H9 (cell line): ENCODE results near the gene LEF1. TPM values are rescaled to one million over a fixed set of nuclear protein-coding genes. Genes with fewer than 3 reads are reported as not detected.

ENCODE experiments used
- DNase-seq: peaks from one replicate; pipeline ENCODE4 v3.0.0-alpha.2; 2017
- H2AFZ ChIP-seq: one replicate; pipeline ENCODE4 v1.6.1; 2013; ENCODE audit warnings: mild to moderate bottlenecking, low read length, control low read depth, moderate library complexity
- H2AK5ac ChIP-seq: 2 replicates; pipeline ENCODE4 v1.6.1; 2013; ENCODE audit warnings: low read length, control low read depth, mixed read lengths; ENCODE audit not compliant: insufficient read length
- H2BK120ac ChIP-seq: one replicate; pipeline ENCODE4 v1.6.1; 2013; ENCODE audit warnings: low read depth, mild to moderate bottlenecking, low read length, control low read depth, inconsistent platforms; ENCODE audit not compliant: poor library complexity, severe bottlenecking
- H2BK12ac ChIP-seq: 2 replicates; pipeline ENCODE4 v1.6.1; 2013; ENCODE audit warnings: low read length, control low read depth, mixed read lengths, low read depth; ENCODE audit not compliant: insufficient read length
- H2BK15ac ChIP-seq: 2 replicates; pipeline ENCODE4 v1.6.1; 2013; ENCODE audit warnings: low read depth, low read length, control low read depth
- H2BK20ac ChIP-seq: one replicate; pipeline ENCODE4 v1.6.1; 2013; ENCODE audit warnings: low read depth, mild to moderate bottlenecking, low read length, control low read depth, inconsistent platforms; ENCODE audit not compliant: poor library complexity, severe bottlenecking
- H2BK5ac ChIP-seq: 2 replicates; pipeline ENCODE4 v1.6.1; 2013; ENCODE audit warnings: low read length, control low read depth, mixed read lengths; ENCODE audit not compliant: insufficient read length
- H3K14ac ChIP-seq: 2 replicates; pipeline ENCODE4 v1.6.1; 2013; ENCODE audit warnings: low read length, control low read depth; ENCODE audit not compliant: insufficient read depth
- H3K18ac ChIP-seq: 2 replicates; pipeline ENCODE4 v1.6.1; 2013; ENCODE audit warnings: low read depth, mild to moderate bottlenecking, mixed read lengths, low read length, control low read depth; ENCODE audit not compliant: insufficient read length
- H3K23ac ChIP-seq: 2 replicates; pipeline ENCODE4 v1.6.1; 2013; ENCODE audit warnings: low read length, control low read depth, mixed read lengths, low read depth; ENCODE audit not compliant: insufficient read length
- H3K23me2 ChIP-seq: 2 replicates; pipeline ENCODE4 v1.6.1; 2013; ENCODE audit warnings: low read depth, mild to moderate bottlenecking, mixed read lengths, low read length, control low read depth; ENCODE audit not compliant: insufficient read length, poor library complexity, severe bottlenecking
- H3K27ac ChIP-seq: 2 replicates; pipeline ENCODE4 v1.5.1; 2013; ENCODE audit warnings: low read length, control low read depth, mixed read lengths, low read depth; ENCODE audit not compliant: insufficient read length
- H3K27me3 ChIP-seq: 2 replicates; pipeline ENCODE4 v1.6.1; 2013; ENCODE audit warnings: low read length, control low read depth, inconsistent platforms; ENCODE audit not compliant: insufficient read depth
- H3K4ac ChIP-seq: 2 replicates; pipeline ENCODE4 v1.6.1; 2013; ENCODE audit warnings: low read depth, mild to moderate bottlenecking, control low read depth, inconsistent platforms, low read length, moderate library complexity
- H3K4me1 ChIP-seq: 2 replicates; pipeline ENCODE4 v1.6.1; 2013; ENCODE audit warnings: low read length, control low read depth, inconsistent platforms; ENCODE audit not compliant: insufficient read depth
- H3K4me2 ChIP-seq: 2 replicates; pipeline ENCODE4 v1.6.1; 2013; ENCODE audit warnings: low read length, control low read depth, mixed read lengths; ENCODE audit not compliant: insufficient read length, insufficient read depth
- H3K56ac ChIP-seq: 2 replicates; pipeline ENCODE4 v1.6.1; 2013; ENCODE audit warnings: low read depth, mild to moderate bottlenecking, mixed read lengths, low read length, control low read depth; ENCODE audit not compliant: insufficient read length
- H3K79me1 ChIP-seq: 2 replicates; pipeline ENCODE4 v1.6.1; 2013; ENCODE audit warnings: low read depth, mild to moderate bottlenecking, moderate library complexity, low read length, control low read depth, inconsistent platforms; ENCODE audit not compliant: insufficient read depth, poor library complexity, severe bottlenecking
- H3K79me2 ChIP-seq: 2 replicates; pipeline ENCODE4 v1.6.1; 2013; ENCODE audit warnings: low read length, control low read depth, inconsistent platforms; ENCODE audit not compliant: insufficient read depth
- H3K9ac ChIP-seq: 2 replicates; pipeline ENCODE4 v1.6.1; 2013; ENCODE audit warnings: low read length, control low read depth, mixed read lengths; ENCODE audit not compliant: insufficient read length; ENCODE audit errors: extremely low read depth
- H3K9me3 ChIP-seq: one replicate; pipeline ENCODE4 v1.6.1; 2013; ENCODE audit warnings: low read depth, low read length, inconsistent platforms; ENCODE audit not compliant: control insufficient read depth
- H3T11ph ChIP-seq: one replicate; pipeline ENCODE4 v1.6.1; 2013; ENCODE audit warnings: mild to moderate bottlenecking, low read length, control low read depth, inconsistent platforms
- H4K20me1 ChIP-seq: one replicate; pipeline ENCODE4 v1.6.1; 2013; ENCODE audit not compliant: control insufficient read depth, insufficient read length, insufficient read depth
- H4K5ac ChIP-seq: 2 replicates; pipeline ENCODE4 v1.6.1; 2013; ENCODE audit warnings: low read depth, mild to moderate bottlenecking, mixed read lengths, low read length, control low read depth; ENCODE audit not compliant: insufficient read length
- H4K8ac ChIP-seq: replicated peaks from 2 replicates; pipeline ENCODE4 v1.6.1; 2013; ENCODE audit warnings: low read length, control low read depth, mixed read lengths, low read depth; ENCODE audit not compliant: insufficient read length
- H4K91ac ChIP-seq: 2 replicates; pipeline ENCODE4 v1.6.1; 2013; ENCODE audit warnings: low read depth, mild to moderate bottlenecking, moderate library complexity, mixed read lengths, low read length, control low read depth; ENCODE audit not compliant: insufficient read length
- H3K27ac Mint-ChIP-seq, 3 experiments: 2 replicates in 2 of 3; 3 replicates in 1 of 3; pipeline ENCODE4 v1.8.0; 2020 to 2021; ENCODE audit warnings: mixed read lengths in 3 of 3, mild to moderate bottlenecking in 1 of 3, moderate library complexity in 1 of 3
- H3K27me3 Mint-ChIP-seq: 2 replicates; pipeline ENCODE4 v1.8.0; 2021; ENCODE audit warnings: low read depth, mild to moderate bottlenecking, moderate library complexity, mixed read lengths
- H3K36me3 Mint-ChIP-seq, 3 experiments: 2 replicates in 2 of 3; 3 replicates in 1 of 3; pipeline ENCODE4 v1.8.0; 2020 to 2021; ENCODE audit warnings: low read depth in 3 of 3, mixed read lengths in 3 of 3; ENCODE audit not compliant: insufficient read depth in 1 of 3
- H3K4me1 Mint-ChIP-seq, 2 experiments: 2 replicates each; pipeline ENCODE4 v1.8.0; 2020; ENCODE audit warnings: mixed read lengths in 2 of 2
- H3K4me3 Mint-ChIP-seq, 2 experiments: 2 replicates in 1 of 2; 3 replicates in 1 of 2; pipeline ENCODE4 v1.8.0; 2020 to 2021; ENCODE audit warnings: mild to moderate bottlenecking in 2 of 2, mixed read lengths in 2 of 2, moderate library complexity in 1 of 2
- H3K9me3 Mint-ChIP-seq, 2 experiments: 2 replicates in 1 of 2; 3 replicates in 1 of 2; pipeline ENCODE4 v1.8.0; 2020; ENCODE audit warnings: mild to moderate bottlenecking in 2 of 2, mixed read lengths in 2 of 2, moderate library complexity in 1 of 2
- CTCF ChIP-seq: fragments of 200-600 bp; sonication (generic); conservative IDR thresholded peaks from 3 replicates; pipeline ENCODE4 v1.8.0; 2021; ENCODE audit warnings: antibody characterized with exemption, mild to moderate bottlenecking
- WGBS: extraction: QIAGEN DNeasy Blood & Tissue Kit; methylation state at CpG from one replicate; pipeline ENCODE4 v1.1.7; 2013; ENCODE audit warnings: missing lambda C conversion rate, low lambda C conversion rate, mixed read lengths; ENCODE audit not compliant: insufficient read length; ENCODE audit errors: extremely low coverage; 5-methylcytosine and 5-hydroxymethylcytosine counted together
- total RNA-seq: library from RNA; stranded (reverse); gene quantifications from 2 replicates; pipeline ENCODE4 v1.2.1, GENCODE V29; 2021

Gene LEF1
- total RNA-seq, 1 experiment from 2014 or later: 2.5 TPM

- Mint-ChIP-seq H3K27me3 (peaks cover 95% of the 10 kb centered on the region), H3K36me3 (no peaks in the 10 kb centered on the region)
- H2BK5ac ChIP-seq: no peak overlapping the region
These were observed 8.9 kb downstream of the LEF1 start for GRCh38 chr4:108159845-108160244.

More at GRCh38 chr4:108159845-108160244, 8.9 kb downstream of the LEF1 start:
- no peak for DNase-seq
- Histone ChIP-seq H3K4me2 (no peak overlapping the region), H3K23me2 (no peaks in the 10 kb centered on the region), H3K23ac (no peak overlapping the region), H3K4me1 (peaks cover 2% of the 10 kb centered on the region; the same call in 1 of the 2 replicates), H3K79me1 (no peaks in the 10 kb centered on the region), H3K56ac (no peak overlapping the region), H2BK15ac (no peak overlapping the region), H3K27me3 (peaks cover 9% of the 10 kb centered on the region), H4K5ac (no peak overlapping the region), H3K79me2 (no peaks in the 10 kb centered on the region), H3K9me3 (no peaks in the 10 kb centered on the region), H3K9ac (no peak overlapping the region), H3K14ac (no peak overlapping the region), H2AFZ (no peak overlapping the region), H3K18ac (no peak overlapping the region), H4K91ac (no peak overlapping the region), H3K27ac (no peak overlapping the region), H4K8ac (no peak overlapping the region), H4K20me1 (no peaks in the 10 kb centered on the region), H2BK120ac (no peak overlapping the region), H2BK12ac (no peak overlapping the region), H2AK5ac (no peak overlapping the region), H3K4ac (no peak overlapping the region), H2BK20ac (no peak overlapping the region), H3T11ph (no peak overlapping the region)
- Mint-ChIP-seq H3K4me1 (peaks cover 13 to 26% of the 10 kb centered on the region in 2 experiments), H3K27ac (no peak overlapping the region), H3K4me3 (no peak overlapping the region), H3K9me3 (no peaks in the 10 kb centered on the region)
- WGBS: no CpG with 5 or more reads among the region's 5 CpGs
- TF ChIP-seq CTCF: no peak
